Colon (tissue), 2 donors: ENCODE measurements around the gene SMYD2.
"Not testable (repeated sequence)": the region's sequence is repeated elsewhere in the genome, so short reads cannot be mapped to it uniquely, and the experiment has no call there.

Experiments used
- FAIRE-seq: peaks from 2 replicates; lab custom pipeline; 2012; peaks lifted over from hg19 to GRCh38; lab: Jason Lieb, UNC
- donor health status: control.
- donor health status: control.

The SMYD2 gene

DNA sequence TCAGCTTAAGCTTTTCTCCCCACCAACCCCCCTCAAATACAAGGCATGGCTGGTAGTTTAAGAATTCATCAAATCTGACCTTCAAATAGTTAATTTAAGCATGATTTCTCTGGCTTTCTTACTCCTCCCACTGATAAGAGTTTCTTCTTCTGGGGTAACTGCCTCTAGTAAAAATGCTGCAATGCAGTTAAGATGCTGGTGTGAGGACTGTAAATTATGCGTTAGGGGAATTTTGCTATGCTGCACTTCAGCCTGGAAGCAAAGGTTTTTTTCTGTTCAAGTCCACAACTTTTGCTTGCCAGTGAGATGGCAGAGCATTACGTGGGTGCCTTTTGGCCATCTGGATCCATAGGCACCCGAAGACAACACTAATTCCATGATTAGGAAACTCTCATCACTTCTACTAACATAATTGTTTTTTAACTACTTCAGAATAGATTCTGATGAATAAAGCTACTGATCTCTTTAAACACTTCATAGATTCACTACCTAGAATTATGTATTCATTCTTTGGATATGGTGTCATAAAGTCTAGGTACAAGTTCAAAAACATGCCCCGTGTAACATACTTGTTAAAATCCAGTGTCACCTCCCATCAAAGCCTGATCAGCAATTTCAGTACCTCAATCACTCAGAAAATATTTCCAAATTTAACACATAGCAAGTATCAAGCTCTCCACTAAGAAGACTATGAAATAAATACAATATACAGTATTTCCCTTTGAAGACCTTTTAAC, 8.8 kb upstream of the SMYD2 start:
- FAIRE-seq, result no peak

DNA sequence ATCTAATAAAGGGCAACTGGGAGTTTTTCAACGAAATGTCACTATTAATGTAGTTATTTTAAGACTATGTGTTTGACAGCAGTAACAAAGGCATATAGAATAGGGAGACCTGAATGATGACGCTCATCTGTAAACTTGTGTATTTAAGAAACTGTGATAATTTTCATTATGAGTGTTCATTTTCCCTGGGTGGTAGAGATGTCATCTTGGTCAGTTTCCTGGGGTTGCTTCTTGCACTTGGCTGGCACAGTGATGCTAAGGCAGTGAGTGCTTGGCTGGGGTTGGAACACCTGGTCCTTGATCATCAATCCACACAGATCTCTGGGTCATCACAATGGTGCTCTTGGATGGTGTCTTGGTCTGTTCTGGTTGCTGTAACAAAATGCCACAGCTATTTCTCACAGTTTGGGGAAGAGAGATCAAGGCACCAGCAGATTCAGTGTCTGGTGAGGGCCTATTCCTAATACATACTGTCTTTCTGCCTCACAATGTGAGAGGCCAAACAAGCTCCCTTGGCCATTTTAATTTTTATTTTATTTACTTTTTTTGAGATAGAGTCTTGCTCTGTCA, 7.9 kb upstream of the SMYD2 start:
- no peak for FAIRE-seq

DNA sequence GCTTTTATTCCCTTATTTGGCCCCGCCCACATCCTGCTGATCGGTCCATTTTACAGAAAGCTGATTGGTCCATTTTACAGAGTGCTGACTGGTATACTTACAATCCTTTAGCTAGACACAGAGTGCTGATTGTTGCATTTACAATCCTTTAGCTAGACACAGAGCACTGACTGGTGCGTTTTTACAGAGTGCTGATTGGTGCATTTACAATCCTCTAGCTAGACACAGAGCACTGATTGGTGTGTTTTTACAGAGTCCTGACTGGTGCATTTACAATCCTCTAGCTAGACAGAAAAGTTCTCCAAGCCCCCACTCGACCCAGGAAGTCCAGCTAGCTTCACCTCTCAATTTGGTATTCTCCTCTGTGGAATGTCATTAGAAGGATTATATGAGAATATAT, 5.3 kb upstream of the SMYD2 start:
- FAIRE-seq, result not testable (repeated sequence)

DNA sequence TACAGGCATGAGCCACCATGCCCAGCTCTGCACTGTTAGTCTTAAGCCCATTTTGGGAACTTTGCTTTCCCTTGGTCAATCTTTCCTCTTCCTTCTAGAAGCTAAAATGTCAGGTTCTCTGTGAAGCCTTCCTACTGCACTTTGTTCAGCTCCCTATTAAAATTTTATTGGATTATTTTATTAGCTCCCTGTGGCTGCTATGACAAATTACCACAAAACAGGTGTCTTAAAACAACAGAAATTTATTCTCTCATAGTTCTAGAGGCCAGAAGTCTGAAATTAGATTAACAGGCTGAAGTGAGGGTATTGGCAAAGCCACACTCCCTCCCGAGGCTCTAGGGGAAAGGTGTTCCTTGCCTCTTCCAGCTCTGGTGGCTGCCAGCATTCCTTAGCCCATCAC, 4.2 kb upstream of the SMYD2 start:
- no peak for FAIRE-seq

DNA sequence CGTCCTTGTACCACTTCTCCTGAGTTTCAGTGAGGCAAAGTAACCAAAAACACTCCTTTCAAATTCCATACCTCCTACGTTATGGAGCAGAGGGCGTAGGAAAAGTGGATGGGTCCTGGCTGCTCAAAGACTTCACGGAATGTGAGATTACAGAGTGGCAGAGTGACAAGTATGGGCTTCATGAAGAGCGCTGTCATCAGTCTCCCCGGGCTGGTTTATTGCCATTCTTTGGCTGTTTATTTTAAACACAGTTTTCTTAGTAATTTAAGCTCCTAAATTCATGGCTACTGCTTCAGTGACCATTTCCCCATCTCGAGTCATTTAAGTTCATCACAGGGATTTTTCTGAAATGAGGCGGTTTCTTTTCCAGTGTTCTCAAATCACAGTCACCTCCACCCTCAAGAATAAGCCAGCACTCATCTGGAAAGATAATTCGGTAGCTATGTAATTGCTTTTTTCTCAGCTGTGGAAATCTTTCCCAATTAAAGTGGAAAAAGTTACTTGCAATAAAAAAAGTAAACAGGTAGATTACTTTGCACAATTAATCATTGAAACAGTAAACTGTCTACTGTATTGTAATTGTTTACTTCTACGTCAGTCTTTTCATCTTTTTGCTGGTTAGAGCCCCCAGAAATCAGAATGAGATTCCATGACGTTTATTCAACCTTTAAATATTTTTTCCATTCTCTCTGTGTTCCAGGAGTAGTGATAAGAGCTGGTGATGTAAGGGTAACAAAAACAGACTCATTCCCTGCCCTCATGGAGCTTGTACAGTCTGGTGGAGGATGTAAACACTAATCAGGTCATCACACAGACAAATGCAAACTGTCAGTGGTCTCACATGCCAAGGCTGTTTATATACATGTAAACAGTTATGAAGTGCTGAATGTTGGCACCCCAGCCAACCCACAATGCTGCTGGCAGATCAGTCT, 3.0 kb upstream of the SMYD2 start:
- FAIRE-seq, result no peak

DNA sequence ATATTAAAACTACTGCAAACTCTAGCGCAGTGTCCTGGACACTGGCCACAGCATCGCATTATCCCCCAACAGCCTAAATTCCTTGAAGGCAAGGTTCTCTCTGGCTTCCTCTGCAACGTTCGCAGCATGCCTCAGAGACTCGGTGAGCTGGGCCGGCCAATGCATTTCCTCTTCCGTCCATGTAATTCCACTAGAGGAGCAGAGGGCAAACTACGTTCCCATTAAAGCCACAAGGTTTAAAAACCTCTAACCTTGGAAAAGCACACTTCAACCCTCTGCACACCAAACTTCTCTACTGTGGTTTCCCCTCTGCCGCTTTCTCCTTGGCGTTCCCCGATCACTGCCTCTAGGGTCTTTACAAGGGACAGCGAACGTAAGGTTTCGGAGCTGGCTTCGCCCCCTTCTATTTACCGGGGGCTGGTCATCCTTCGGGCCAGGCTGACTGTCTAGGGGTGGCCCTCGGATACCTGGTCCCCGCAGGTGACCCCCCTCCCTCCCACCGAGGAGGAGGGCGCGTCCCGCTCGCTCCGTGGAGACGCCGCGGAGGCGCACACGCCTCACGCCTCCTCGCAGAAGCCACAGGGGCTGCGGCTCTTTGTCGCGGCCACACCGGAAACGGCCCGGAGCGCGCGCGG, 456 bp upstream of the SMYD2 start:
- no peak for FAIRE-seq

DNA sequence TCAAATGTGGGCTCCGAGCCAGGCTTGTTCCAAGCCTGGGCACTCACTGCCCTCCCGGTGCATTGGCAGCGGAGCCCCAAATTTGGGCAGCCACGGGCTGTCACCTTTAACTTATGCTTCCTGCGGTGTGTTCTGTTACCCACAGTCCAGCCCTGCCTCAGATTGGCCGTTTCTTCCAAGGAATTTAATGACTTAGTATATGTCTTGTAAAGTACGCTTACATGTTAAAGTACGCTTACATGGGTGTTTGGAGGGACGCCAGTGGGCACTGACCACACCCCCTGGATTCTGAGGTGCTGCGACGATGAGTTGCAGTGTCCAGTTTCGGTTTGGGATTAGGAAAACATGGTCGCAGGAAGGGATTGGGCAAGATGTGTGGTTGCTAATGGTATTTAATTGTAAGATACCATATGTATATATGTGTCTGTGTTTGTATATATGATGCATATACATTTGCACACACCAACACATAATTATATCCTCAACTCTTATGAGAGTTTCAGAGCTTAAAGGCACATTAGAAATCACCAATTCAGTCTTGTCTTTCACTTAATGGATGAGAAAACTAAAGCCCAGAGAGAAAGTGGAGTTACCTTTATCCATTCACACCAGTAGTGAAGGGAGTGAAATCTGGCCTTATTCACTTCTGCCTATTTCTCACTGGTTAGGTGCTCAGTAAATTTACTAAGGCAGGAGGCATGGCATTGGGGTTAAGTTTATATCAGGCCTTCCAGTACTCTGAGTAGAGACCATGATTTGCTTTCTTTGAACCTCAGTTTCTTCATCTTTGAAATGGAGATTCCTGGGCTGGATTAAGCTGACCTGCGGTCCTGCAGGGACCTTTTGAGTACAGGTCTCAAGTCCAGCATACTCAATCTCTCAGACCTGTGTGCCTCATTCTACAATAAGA, 1.0 kb downstream of the SMYD2 start:
- no peak for FAIRE-seq

DNA sequence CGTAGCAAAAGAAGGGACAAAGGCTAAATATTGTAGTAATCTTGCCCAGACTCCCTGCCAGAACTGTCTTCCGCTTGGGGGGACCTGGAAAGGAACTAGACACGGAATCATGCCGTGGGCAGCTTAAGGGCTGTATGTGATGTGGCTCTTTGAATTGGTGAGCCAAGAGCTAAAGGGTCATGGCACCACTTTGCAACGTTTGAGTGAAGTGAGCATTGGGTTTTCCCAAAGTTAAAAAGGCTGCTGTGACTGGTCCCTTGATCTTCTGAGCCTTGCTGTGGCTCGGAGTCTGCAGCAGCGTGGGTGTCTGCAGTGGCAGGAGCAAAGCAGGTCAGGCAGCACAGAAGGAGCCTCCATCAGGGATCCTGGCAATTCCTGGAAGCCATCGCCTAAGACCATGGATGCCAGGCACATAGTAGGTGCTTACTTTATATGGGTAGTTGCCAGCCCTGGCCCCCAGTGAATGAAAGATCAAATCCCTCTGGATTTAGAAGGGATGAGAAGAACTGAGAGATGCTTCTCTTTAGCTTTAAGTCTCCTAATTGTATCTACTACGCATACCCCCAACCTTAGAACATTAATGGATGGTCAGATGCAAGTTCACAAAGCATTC, 1.8 kb downstream of the SMYD2 start:
- no peak for FAIRE-seq

DNA sequence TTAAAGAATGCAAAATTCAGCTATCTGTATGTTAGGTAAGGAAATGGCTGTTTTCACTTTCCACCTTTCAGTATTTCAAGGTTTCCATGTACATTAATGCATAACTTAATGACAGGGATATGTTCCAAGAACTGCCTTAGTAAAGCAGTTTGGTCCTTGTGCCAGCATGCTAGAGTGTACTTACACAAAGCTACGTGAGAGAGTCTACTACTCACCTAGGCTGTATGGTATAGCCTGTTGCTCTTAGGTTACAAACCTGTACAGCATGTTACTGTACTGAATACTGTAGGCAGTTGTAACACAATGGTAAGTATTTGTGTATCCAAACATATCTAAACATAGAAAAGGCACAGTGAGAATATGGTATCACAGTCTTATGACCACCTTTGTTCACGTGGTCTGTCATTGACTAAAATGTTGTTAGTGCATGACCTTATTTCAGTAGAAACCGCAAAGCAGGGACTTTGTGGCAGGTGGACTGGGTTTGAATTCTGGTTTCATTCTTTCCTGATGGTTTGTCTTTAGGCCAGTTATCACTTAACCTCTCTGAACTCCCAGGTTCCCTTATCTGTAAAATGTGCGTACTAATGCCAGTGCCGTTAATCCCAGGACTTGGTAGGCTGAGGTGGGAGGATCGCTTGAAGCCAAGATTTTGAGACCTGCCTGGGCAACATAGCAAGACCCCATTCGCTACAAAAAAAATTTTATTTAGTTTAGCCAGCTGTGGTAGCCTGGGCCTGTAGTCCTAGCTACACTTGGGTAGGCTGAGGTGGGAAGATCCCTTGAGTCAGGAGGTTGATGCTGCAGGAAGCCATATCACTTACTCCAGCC, 4.9 kb downstream of the SMYD2 start:
- no peak for FAIRE-seq

DNA sequence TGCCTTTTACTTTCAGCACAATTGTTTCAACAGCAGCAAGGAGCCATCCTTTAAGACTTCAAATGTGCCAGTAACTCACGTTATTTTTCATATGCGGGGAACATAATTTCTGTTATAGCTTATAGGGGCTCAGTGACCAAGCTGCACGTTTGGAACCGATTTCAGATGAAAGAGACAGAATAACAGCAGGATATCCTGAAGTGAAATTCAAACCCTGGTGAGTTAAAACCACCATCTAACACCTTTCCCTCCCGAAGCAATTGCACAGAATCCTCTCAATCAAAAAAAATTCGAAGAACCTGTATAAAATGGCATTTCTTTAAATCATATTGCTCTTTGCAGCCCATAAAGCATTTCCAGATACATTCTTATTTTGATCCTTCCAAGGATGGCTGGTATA, 6.9 kb downstream of the SMYD2 start:
- no peak for FAIRE-seq

DNA sequence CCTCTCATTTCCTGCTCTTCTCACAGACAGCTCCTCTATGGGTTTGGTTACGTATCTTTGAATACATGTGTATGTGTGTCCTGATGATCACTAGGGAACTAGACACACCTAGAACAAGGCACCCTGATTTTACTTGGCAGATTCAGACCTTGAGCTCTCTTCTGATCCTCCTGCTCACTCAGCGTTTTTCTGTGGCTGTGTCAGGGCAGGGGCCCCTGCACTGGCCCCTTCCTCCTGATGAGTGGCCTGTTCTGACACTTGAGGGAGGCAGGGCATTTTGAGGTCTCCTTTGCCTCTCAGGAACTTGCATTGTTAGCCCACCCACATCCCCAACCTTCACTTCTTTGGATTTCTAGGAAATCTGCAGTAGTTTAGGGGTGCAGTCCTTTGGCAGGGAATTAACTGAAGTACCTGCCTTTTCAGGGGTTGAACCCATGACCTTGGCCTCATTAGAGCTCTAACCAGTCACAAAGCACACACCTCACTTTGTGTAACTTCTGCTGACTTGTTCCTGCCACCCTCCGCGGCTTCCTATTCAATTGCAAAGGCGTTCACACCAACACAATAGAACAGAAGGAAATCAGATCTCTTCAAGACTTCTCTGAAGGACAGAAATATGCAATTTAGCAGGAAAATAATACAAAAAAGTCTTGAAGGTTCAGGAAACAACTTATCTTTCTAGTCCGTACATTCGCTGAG, 8.8 kb downstream of the SMYD2 start:
- FAIRE-seq, result no peak

DNA sequence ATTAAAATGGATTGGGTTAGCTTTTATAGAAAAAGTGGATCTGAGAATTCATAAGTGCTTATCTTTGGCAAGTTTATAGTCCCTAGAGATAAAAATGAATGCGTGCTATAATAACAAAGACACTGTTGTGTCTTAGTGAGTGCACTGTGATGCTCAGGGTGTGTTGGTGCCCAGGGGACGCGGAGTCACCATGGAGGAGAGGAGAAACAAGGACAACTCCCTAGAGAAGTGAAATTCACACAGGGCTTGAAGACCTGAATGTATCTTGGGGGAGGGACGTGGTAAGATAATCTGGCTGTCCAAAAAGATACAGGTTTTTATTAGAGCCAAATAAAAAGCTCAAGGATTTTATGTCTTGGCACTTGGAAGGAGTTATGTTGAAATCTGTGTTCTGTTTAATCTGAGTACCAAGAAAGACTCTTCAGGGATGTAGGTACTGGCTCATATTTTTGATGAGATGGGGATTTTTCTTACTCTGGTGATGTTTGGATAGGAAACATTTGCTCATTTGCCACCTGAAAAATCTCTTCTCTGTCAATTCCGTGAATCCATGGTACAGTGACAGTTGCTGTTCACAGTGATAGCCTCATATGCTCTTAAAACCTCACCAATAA, 9.6 kb downstream of the SMYD2 start:
- no peak for FAIRE-seq

DNA sequence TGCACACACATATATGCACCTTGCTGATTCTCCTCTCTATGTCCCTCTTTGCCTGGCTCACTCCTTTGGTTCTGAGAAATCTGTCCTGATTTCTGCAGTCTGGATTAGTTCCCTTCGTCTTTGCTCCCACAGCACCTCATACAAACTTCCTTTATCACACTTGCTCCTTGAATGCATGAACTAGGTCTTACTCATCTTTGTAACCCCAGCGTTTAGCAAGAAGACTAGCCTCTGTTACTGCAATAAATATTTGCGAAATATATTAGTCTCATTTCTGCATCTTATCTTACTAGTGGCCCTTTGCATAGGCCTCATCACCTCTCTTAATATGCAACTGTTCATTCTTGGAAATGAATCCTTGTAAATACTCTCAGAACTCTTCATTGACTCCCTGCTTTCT, 11.4 kb downstream of the SMYD2 start:
- no peak for FAIRE-seq

DNA sequence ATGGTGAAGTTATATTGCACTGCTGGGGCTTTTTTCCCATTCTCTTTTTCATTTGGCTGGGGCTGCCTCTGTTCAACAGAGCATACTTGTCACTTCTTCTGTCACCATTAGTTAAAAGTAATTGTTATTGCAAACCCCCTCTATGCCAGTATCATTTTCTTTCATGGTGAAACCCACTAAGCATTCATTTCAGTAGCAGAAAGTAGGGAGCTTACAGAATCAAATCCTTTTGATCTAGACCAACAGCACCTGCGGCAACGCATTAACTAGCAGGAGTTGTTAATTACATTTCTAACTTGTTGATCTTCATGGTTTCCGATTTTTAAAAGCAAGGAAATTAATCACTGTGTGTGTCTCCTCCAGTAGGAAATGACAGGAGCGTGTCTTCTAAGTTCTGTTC, 15.0 kb downstream of the SMYD2 start:
- no peak for FAIRE-seq

DNA sequence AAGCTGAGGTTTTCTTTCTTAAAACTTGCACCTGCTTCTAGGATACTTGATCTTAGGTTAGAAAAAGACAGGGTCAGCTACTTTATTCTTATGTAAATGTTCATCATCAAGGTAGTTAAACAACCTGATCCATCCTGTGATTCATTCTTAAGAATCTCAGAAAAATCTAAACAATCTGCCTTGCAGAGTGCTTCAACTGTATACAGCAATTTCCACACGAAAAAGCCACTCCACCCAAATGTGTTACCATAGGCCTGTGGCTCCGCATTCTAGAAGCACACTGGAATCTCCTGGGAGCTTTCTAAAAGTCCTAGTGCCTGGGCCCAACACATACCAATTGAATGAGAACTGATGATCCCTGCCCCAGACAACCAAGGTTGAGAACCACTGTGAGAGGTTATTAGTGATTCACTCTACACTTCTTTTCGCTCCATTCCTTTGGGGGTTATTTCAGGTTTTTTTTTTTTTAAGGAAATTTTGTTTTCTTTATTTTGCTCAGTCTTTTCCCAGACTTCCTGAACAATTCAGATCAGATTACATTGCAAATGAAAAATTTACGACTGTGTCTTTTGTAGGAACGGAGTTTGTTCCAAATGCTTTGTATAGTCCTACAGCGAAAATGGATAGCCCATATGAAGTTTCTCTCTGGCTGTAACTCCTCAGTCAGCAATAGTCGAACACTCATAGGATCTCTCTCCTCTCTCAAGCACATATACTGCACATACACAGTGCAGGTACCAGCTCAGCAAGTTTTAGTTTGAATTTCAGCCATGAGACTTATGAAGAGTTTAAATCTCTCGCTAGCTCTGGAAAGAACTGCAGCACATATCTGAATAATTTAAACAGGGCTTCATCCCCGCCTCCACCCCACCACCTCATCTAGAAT, 16.1 kb downstream of the SMYD2 start:
- FAIRE-seq, result no peak

DNA sequence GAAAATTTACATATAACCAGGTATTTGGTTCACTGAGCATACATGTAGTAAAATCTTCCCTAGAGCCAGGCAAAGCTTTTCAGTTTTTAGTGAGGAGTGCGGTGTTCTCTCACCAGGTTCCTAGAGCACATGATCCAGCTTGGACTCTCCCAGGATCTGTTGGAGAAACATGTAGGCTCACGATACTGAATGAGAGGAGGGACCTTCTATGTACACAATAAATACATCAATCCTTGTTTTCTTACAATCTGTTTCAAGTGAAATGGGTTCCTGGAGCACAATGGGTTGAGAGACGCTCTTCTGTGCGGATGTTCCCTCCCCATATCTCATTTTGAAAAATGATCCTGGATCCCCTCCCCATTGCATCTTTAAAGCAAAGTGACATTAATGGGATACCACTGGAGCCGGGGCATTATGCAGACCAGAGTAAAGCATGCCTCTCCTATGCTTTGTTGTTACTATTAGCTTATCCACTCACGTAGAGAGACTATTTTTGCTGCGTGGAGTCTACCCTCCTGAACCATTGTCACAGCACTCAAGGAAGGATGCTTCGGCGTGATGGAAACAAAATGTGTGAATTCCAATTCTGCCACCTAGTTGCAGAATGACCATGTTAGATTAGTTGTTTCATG, 19.3 kb downstream of the SMYD2 start:
- no peak for FAIRE-seq

DNA sequence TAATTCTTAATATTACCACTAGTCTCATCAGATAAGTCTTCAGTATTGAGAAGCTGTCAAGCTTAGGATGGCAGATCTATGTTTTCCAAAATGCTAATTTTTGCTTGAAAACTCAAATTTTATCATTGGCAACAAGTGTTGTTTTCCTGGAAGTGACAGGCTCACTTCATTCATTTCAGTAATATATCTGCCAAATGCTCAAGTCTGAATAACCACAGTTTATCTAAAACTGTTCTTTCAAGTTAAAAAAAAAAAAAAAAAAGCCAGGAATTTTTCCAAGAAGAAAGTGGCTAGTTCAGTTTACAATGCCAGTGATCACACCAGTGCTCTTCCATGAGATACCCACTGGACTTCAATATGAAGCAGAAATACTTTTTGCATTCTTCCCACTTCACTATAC, 20.6 kb downstream of the SMYD2 start:
- FAIRE-seq, result no peak
